ENCODE measurements around the gene FGD2.
A peak's percentile ranks its signal among the peaks of the same experiment; 100 is the strongest.
"Not testable (repeated sequence)": the region's sequence is repeated elsewhere in the genome, so short reads cannot be mapped to it uniquely, and the experiment has no call there.

The FGD2 gene

DNA sequence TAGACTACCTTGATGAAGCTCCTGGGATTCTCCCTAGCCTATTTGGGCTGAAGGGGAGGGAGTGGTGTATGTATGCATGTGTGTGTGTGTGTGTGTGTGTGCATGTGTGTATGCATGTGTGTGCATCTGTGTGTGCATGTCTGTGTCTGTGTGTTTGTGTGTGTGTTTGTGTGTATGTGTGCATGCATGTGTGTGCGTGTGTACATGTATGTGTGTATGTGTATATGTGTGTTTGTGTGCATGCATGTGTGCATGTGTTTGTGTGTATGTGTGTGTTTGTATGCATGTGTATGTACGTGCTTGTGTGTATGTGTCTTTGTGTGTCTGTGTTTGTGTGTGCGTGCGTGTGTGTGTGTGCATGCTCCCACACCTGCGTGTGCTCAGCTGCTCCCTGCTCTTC, 15.4 kb downstream of the FGD2 start:
- no peak for DNase-seq

DNA sequence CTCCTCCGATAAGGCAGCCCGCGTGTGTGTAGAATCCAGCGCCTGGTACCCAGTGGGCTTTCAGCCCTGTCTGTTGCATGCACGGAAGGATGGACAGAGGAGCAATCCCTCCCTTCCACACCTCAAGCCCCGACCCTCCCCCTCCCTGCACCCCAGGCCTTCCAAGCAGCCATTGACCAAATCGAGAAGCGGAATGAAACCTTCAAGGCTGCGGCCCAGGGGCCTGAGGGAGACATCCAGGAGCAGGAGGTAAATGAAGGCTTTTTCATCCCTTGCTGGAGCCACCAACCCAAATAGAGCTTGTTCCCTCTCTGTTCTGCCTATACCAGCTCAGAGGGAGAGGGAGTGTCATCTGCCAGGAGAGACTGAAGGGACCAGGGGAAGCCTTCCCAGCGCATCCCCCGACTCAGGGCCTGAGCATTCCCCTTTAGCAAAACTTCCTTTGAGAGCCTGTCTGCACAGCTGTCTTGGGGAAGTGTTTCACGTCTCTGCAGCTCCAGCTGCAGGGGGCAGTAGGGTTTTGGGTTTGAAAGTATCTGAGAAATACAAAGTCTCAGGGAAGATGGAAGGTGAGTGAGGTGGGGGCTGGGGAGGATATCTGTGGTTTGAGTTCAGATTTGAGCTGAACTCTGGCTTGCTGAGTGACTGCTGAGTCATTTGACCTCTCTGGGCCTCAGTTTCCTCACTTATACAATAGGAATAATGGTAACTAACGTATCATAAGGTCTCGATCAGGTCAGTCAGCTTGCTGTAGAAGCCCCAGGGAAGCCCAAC, 16.1 kb downstream of the FGD2 start:
- DNase-seq, result peak; percentile 63

DNA sequence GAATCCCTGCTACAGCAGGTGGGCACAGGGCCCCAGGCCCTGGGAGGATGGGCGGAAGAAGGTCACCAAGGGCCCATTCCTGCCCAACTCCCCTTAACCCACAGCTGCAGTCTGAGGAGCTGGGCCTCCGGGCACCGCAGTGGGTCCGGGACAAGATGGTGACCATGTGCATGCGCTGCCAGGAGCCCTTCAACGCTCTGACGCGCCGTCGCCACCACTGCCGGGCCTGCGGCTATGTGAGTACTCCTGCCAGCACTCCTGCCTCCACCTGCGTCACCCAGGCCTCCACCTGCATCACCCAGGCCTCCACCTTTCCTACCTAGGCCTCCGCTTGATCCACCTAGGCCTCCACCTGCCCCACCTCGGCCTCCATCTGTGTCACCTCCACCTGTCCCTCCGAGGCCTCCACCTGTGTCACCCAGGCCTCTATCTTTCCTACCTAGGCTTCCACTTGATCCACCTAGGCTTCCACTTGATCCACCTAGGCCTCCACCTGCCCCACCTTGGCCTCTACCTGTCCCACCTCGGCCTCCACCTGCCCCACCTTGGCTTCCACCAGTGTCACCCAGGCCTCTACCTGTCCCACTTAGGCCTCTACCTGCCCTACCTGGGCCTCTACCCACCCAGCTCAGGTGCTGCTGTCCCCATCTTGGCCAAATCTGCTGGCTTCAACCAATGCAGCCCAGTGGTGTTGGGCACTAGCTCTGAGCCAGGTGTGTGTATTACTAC, 16.8 kb downstream of the FGD2 start:
- DNase-seq, result no peak

DNA sequence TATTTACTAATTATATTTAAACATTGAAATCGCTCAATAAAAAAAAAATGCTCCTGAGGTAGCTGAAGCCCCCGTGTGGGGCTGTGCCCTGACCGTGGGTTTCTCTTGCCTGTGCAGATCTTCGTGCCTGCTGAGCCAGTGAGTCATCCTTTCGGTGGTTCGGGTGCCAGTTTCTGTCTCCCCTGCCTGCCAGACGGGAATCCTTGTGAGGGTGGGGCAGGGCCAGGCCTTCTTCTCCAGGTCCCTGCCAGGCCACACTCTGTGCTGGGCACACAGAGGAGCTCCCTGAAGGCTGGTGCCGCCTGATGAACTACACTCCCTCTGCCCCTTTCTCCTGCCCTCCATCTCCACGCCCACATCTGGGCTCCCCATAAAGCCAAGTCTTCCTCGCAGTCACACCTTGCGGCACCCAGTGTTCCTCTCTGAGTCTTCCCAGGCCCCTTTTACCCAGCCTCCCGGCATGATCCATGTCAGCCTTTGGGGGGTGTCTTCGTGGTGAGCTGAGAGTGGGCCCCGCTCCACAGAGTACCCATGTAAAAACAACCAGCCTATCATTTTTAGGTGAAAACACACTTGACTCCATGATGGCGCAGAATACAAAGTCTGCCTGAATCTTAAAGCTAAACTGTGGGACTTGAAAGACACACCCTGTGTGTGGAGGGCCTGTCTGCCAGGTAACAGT, 19.3 kb downstream of the FGD2 start:
- peak; percentile 67 for DNase-seq

DNA sequence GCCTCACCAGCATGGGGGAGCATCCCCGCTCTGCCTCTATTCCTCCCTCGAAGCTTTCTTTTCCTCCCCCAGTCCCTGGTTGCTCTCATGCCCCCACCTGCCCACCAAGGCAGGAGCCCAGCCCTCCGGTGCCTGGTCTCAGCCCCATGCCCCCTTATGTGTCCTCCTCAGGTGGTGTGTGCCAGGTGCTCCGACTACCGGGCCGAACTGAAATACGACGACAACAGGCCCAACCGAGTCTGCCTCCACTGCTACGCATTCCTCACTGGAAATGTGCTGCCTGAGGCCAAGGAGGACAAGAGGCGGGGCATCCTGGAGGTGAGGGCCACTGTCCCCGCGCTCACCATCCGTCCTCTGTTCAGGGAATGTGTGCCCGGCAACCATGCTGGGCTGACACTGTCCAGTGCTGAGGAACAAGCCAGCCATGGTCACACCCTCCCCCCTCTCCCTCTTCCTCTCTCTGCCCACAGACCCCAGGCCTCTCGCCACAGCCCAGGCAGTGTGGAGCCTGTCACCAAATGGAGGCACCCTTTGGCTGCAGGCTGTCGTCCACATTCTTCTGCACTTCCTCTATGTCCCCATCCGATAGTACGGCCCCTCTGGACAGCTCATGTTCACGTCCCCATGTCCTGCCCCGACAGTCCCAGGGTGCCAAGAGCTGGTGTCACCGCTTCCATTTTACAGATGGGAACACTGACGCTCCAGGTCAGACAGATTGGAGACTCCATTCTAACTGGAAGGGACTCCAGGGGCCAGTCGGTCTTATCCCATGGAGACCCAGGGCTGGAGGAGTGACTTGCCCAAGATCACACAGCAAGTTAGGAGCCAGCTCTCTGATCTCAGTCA, 20.4 kb downstream of the FGD2 start:
- no peak for DNase-seq

DNA sequence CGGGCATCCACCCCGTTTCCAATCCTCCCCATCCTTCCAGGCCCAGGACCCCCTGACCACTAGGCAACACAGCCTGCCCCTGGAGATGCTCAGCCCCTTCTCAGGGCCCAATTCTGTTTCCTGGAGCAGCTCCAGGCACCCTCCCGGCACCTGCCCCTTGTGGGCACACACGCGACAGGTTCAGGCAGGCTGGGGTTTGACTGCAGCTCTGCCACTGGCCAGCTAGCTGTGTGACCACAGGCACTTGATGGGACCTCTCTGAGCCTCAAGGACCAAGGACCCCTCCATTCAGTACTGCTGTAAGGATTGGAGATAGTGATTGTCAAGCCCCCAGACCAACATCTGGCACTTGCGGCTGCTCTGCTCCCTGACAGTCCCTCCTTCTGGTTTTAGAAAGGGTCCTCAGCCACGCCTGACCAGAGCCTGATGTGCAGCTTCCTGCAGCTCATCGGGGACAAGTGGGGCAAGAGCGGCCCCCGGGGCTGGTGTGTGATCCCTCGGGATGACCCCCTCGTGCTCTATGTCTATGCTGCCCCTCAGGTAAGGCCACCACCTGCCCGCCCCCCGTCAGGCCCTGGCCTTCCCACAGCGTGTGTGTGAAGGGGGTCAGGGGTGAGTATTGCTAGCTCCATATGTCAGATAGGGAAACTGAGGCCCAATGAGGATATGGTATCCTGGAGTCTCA, 21.7 kb downstream of the FGD2 start:
- DNase-seq, result no peak

DNA sequence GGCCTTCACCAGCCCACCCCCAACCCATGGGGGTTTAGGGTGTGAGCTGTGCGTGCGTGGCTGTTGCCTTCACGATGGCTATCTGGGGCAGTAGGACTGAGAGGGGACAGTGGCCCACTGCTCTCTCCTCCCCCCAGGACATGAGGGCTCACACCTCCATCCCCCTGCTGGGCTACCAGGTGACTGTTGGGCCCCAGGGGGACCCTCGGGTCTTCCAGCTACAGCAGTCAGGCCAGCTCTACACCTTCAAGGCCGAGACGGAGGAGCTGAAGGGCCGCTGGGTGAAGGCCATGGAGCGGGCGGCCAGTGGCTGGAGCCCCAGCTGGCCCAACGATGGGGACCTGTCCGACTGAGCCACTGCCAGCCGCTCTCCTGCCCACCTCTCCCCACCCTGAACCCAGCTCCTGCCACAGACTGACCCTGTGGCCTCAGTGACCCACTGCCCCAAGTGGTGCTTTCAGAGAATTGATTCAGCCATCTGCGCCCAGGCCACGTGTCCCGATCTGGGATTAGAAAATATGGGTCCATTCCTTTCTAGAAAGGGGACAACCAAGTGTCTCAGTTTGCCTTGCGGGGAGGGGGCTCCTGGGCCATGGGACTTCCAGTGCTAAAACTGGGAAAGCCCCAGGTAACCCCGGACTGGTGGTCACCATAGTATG, 22.5 kb downstream of the FGD2 start:
- no peak for DNase-seq

DNA sequence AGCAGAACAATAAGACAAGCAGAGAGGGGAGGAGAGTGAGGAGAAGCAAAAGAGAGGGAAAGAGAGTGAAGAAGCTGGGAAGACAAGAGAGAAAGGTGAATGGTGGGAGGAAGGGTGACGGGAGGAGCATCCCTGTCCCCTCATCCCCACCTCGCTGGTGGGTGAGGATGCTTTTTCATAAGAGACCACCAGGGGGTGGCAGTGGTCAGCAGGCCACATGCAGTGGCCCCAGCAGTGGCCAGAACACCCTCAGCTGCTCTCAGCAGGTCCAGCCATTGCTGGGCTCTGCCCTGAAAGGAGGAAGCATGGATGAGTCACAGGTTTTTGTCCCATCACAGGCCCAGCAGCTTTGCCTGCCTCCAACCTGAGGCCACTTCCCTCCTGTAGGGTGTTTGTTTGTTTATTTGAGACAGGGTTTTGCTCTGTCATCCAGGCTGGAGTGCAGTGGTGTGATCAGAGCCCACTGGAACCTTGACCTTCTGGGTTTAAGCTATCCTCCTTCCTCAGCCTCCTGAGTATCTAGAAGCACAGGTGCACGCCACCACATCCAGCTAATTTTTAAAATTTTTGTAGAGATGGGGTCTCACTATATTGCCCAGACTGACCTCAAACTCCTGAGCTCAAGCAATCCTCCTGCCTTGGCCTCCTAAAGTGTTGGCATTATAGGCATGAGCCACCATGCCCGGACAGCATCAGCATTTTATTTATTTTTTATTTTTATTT, 24.0 kb downstream of the FGD2 start:
- peak; percentile 45 for DNase-seq

DNA sequence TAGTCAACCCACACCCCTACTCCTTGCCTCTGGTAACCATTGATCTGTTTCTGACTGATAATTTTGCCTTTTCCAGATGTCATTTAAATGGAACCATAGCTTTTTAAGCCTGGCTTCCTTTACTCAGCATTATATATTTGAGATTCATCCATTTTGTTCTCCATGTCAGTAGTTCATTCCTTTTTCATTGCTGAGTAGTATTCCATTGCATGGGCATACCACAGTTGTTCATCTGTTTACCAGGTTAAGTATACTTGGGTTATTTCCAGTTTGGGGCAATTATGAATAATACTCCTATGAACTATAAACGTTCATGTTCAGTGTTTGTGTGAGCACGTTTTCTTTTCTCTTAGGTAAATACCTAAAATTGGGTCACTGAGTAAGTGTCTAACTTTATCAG, 25.1 kb downstream of the FGD2 start:
- DNase-seq, result no peak

DNA sequence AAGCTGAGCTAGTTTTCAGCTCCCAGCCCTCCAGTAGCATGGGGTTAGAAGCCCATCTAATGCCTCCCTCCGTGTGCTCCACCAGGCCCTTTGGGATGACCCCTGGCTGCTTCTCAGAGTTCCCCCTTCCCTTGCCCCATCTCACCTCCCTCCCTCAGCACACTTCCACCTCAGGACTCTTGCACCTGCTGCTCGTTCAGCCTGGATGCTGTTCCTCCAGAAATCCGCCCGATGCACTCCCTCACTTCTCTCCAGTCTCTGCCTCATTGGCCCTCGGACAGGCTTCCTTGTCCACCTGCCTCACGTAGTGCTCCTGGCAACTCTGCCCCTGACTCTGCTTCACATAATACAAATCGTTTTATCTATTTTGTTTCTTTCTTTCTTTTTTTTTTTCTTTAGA, 26.8 kb downstream of the FGD2 start:
- no peak for DNase-seq

DNA sequence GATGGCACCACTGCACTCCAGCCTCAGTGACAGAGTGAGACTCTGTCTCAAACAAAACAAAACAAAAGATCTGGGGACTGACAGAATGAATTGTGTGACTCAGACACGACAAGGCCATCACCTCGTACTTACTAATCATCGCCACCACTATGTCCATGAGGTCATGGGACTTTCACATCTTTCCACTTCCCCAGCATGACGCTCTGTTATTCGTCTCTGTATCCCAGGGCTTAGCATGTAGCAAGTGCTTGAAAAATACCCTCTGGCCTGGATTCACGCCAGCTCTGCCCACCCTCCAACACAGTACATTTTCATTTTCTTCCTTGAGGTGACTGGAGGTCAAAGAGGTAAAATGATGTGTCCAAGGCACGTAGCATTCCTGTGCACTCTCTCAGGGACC, 27.8 kb downstream of the FGD2 start:
- peak; percentile 76 for DNase-seq

DNA sequence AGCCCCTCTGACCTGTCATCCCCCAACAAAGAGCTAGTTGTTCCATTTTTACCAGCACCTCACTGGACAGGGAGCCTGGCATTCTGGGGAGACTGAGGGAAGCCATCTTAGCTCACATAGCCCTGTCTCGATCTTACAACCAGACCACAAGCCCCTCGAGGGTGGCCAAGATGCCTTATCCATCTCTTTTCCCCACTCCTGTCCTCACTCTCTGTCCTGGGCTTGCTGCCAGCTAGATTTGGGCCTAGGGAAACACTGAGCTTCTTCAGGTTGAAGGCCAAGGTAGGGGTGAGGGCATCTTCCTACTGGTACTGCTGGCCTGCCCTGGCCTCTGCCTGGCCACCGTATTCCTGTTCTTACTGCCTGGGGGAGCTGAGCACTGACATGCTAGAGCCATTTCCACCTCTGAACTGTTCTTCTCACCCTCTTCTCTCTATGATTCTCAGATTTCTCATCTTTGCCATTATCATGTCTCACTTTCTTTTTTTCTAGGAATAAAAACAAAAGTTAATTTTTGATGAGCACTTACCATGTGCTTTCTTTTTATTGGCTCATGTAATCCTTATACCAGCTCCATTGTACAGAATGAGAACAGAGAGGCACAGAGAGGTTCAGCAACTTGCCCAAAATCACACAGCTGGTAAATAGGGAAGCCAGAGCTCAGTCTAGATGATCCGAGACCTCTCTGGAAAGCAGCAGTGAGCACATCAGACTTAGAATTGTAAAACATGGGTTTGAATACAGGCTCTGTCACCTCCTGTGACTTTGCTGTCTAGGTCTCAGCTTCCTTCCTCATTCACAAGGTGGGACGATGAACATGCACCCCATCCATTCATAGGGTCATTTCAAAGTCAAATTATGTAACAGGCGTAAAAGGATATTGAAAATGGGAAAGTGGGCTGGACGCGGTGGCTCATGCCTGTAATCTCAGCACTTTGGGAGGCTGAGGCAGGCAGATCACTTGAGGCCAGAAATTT, 28.7 kb downstream of the FGD2 start:
- no peak for DNase-seq

DNA sequence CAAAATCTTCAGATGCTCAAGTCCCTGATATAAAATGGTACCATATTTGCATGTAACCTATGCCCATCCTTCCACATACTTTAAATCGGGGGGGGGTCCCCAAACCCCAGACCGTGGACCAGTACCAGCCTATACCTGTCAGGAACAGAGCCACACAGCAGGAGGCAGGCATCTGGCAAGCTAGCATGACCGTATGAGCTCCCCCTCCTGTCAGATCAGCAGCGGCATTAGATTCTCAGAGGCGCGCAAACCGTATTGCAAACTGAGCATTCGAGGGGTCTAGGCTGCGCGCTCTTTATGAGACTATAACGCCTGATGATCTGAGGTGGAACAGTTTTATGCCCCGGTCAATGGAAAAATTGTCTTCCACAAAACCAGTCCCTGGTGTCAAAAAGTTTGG, 30.7 kb downstream of the FGD2 start:
- no peak for DNase-seq

DNA sequence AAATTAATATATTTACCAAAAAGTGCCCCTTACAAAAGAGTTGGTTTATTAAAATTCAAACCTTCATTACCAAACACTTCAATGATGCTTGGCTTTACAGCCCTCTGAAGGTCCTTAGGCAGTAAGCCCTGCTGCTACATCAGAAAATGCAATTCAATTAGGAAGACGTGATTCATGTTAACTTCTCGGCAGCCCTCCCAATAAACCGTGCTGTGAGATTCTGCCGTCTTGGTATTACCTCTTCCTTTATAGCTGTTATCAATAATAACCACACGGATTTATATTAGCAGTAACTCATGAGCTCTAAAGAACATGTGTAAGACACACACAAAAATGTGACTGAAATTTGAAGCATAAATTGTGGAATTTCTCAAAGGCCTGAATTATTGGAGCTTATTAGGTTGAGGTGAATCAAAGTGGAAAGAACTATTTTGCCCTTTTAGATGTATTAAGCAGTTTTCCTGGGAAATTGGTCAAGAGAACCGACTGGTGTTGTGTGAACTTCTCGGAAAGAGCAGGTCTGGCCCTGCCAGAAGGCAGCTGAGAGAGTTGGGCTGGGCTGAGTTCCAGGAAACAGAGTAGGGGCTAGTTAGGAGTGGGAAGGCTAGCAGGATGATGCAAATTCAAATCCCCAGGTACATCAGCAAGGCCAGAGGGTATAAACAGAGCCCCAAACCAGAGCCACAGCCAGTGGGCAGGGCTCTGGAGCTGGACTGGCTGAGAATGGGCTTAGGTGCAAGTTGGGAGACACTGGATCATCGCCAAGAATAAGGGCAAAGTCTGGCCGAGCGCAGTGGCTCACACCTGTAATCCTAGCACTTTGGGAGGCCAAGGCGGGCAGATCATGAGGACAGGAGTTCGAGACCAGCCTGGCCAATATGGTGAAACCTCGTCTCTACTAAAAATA, 33.1 kb downstream of the FGD2 start:
- no peak for DNase-seq

DNA sequence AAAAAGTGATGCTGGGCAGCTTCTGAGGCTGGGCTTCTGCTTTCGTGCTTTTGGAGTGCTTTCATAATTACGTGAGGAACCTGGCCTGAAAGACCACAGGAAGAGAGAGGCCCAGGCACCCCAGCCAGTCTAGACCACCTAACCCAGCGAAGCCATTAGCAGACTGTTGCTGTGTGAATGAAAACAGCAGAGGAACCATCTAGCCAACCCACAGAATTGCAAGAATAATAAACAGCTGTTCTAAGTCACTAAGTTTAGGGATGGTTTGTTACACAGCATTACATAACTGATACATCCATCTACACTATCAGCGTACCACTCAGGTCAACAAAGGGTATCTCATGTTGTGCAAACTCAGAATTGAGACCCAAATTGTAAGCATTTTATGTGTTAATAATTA, 34.5 kb downstream of the FGD2 start:
- no peak for DNase-seq

DNA sequence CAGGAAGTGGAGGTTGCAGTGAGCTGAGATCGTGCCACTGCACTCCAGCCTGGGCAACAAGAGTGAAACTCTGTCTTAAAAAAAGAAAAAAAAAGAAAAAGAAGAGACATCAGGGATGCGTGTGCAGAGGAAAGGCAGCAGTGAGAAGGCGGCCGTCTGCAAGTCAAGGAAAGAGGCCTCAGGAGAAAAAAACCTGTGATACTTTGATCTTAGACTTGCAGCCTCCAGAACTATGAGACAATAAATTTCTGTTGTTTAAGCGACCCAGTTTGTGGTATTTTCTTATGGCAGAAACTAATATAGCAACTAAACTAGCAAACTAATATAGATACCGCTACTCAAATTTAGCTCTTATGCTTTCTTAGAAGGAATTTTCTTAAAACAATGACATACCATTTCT, 36.1 kb downstream of the FGD2 start:
- DNase-seq, result no peak

DNA sequence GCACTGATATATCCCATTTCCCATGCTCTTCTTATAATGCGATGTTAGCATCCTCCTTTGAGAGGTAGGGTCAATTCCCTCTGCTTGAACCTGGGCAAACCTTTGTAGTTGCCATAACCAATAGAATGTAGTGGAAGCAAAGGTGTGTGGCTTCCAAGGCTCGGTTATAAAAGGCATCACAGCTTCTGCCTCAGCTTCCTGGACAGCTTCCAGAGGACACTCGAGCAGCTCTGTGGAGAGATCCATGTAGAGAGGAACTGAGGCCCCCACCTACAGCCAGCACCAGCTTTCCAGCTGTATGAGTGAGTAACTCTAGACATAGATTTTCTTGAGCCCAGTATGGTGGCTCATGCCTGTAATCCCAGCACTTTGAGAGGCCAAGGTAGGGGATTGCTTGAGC, 36.7 kb downstream of the FGD2 start:
- DNase-seq, result no peak

DNA sequence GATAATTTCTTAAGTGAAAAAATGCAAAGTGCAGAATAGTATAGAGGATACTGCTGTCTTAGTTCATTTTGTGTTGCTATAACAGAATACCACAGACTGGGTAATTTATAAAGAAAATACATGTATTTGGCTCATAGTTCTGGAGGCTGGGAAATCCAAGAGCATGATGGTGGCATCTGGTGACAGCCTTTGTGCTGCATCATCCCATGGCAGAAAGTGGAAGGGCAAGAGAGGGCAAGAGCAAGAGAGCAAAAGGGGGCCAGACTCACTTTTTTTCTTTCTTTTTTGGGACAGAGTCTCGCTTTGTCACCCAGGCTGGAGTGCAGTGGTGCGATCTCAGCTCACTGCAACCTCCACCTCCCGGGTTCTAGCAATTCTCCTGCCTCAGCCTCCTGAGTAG, 37.6 kb downstream of the FGD2 start:
- not testable (repeated sequence) for DNase-seq

DNA sequence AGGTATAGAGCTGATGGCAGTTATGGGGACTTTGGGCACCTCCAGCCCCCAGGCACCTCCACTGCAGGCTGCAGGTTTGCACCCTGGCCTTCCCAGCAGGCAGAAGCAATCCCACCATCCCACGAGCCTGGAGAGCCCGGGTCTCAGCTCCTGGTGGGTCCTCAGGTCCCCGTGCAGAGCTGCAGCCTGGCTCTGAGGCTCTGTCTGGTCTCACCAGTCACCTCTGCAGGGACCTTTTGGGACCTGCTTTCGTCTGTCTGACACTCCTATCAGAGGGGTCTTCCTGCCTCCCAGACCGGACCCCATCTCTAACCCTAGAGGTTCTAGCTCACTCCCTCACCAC, 41.9 kb downstream of the FGD2 start:
- no peak for DNase-seq

All from stimulated activated CD4-positive, alpha-beta T cell treated with anti-CD3 and anti-CD28 coated beads, Interleukin-1b, Interleukin-23, amount 100 ng/mL, for 48 hours (primary cell).